Measurements from ENCODE around the gene CDH8.

Gene CDH8, protein sequence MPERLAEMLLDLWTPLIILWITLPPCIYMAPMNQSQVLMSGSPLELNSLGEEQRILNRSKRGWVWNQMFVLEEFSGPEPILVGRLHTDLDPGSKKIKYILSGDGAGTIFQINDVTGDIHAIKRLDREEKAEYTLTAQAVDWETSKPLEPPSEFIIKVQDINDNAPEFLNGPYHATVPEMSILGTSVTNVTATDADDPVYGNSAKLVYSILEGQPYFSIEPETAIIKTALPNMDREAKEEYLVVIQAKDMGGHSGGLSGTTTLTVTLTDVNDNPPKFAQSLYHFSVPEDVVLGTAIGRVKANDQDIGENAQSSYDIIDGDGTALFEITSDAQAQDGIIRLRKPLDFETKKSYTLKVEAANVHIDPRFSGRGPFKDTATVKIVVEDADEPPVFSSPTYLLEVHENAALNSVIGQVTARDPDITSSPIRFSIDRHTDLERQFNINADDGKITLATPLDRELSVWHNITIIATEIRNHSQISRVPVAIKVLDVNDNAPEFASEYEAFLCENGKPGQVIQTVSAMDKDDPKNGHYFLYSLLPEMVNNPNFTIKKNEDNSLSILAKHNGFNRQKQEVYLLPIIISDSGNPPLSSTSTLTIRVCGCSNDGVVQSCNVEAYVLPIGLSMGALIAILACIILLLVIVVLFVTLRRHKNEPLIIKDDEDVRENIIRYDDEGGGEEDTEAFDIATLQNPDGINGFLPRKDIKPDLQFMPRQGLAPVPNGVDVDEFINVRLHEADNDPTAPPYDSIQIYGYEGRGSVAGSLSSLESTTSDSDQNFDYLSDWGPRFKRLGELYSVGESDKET
- total RNA-seq, result 0 reads per million in 2 donors

DNA sequence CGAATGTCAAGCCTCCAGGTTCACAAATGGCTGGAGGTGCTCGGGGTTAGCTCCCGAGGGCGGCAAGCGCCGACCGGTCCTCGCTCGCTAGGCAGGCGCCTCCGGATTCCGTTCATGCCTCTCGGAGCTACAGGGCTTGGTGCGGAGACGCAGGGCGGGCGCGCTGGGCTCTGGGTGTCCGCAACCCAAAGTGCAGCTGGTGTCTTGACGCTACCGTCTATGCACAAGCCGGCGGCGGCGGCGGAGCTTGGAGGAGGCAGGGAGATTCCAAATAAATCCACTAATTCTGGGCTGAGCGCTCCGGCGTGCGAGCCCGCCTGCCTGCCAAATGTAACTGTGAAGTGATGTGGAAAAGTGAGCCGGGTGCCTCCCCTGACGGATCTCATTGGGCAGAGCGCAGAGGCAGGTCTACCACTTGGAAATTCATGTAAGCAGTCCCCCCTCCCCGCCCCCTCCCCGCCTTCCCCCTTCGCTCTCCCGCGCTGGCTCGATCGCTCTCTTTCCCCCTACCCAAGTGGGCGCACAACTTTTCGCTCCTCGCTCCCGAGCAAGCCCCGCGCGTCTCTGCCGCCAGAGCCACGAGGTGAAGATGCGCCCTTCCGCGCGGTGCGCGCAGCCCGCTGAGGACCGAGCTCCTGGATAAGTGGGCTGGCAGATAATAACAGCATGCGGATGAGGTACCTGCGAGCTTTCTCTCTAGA, at the start of gene CDH8:
CDH8 (minus strand) TSS at position 338 of the 701 bp plus-strand sequence. CDS start 15,035 bp downstream, outside the sequence.
- no peak for DNase-seq

DNA sequence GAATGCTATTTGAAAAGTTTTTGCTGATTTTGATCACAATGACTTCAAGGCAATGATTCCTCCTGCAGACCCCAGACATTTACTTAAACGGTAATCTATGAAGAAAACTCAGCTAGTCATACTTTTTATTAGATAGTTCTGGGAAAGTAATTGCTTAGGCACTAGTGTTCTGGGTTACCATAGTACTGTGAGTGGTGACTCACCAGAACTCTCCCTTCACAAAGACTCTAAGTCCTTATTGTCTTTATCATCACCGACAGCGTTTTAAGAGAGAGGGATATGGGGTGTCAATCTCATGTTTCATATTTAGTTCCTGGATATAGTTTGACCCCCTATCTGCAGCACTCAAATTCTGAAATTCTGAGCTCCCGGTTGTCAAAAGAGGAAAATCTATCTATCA, 43.0 kb upstream of the CDH8 start:
- DNase-seq, result no peak

GRCh38 chr16:62077998-62078397, 41.8 kb upstream of the CDH8 start:
- no peak for DNase-seq

- no peak for DNase-seq
Observed at GRCh38 chr16:62076886-62077285, 40.6 kb upstream of the CDH8 start.

DNA sequence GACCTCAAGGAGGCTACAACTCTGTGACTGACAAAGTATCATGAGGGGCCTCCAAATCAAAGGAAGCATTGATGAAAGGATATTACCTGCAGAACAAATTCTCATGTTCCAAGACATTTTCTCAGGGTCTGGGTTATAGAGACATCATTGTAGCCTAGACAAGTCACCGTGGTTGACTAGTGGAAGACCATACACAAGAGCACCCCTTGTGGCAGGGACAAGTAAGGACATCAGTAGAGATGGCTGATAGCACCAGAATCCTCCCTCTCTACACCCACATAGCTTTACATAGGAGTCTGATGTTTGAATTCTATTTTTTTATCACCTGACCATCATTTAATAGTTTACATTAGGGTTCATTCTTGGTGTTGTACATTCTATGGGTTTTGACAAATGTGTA, 32.5 kb upstream of the CDH8 start:
- DNase-seq, result no peak

- no peak for DNase-seq
Observed at GRCh38 chr16:62067981-62068380, 31.7 kb upstream of the CDH8 start.

GRCh38 chr16:62067182-62067581, 30.9 kb upstream of the CDH8 start:
- DNase-seq, result no peak

DNA sequence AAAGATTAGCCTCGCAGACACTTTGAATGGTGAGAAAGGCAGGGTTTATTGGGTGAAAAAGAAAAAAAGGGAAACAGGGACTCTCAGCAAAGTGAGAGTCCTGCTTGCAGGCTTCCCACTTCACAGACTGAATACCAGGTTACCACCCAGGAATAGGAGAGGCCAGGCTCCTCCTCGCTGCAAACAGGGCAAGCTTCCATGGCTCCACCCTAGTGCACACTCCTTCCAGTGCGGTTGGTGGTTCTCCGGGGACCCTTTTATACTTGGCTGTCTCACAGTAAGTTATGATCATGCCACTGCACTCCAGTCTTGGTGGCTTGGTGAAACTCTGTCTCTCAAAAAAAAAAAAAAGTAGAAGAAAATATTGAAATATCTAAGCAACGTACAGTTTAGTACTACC, 30.5 kb upstream of the CDH8 start:
- DNase-seq, result no peak

DNA sequence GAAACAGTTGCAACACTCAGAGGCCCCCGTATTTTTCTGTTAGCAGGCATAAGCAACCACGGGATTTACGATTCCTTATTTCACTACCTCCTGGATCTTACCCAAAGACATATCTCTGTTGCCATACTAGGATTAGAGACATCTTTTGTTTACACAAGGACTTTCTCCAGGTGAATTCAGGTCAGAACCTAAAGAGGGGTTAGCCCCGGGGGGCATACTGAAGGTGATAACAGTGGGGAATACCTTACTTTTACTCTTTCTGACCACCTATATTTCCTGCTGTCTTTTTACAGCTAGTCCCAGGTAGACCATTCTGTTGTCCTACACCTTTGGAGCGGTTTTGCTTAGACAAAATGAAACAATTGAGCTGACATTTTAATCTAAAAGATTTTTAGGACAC, 27.9 kb upstream of the CDH8 start:
- no peak for DNase-seq

DNA sequence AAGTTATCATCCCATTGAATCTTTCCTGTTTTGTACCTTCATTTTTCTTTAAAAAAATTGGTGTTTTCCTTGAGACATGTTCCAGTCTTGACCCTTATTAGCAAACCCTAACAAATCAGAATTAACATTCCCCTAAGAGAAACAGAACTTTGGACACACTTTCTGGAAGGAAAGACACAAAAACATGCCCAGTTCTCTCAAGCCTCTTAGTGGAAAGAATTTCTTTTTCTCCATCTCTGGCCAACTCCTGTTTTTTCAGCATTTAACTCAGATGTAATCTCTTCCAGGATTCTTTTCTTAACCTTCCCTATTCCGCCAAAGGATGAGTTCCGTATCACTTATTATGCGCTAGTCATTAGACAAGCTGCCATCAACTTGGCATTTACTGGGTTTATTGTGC, 23.9 kb upstream of the CDH8 start:
- DNase-seq, result no peak

- DNase-seq, result no peak
Observed at GRCh38 chr16:62059527-62059926, 23.3 kb upstream of the CDH8 start.

GRCh38 chr16:62058412-62058811, 22.2 kb upstream of the CDH8 start:
- DNase-seq, result no peak

- no peak for DNase-seq
Observed at GRCh38 chr16:62051942-62052341, 15.7 kb upstream of the CDH8 start.

DNA sequence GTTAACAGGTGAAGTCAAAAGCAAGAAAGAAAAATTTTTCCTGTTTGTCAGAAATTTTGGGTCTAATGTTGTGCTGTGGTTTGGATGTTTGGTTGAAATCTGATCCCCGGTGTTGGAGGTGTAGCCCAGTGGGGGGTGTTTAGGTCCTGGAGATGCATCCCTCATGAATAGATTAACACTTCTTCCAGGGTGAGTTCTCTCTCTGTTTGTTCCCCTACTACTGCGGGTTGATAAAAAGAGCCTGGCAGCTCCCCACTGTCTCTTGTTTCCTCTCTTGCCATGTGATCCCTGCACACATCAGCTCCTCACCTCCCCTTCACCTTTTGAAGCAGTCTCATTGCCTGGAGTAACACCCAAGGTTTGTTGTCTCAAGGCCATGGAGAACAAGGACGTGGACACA, 14.6 kb upstream of the CDH8 start:
- no peak for DNase-seq

DNA sequence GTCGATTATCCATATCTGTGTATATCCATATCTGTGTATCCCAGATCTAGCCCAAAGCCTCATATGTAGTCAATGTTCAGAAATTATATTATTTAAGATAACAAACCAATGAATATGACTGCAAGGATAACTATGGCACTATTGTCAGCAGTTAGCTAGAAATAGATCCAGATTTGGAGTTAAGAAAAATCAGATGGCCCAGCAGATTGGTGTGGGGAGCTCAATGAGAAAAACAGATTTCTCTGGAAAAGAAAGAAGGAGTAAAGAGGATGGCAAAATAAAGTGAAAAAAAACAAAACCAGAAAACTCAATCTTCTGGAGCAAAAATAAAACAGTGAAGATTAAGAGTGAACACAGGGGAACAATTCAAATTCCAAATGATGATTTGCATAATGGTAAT, 10.6 kb upstream of the CDH8 start:
- no peak for DNase-seq

DNA sequence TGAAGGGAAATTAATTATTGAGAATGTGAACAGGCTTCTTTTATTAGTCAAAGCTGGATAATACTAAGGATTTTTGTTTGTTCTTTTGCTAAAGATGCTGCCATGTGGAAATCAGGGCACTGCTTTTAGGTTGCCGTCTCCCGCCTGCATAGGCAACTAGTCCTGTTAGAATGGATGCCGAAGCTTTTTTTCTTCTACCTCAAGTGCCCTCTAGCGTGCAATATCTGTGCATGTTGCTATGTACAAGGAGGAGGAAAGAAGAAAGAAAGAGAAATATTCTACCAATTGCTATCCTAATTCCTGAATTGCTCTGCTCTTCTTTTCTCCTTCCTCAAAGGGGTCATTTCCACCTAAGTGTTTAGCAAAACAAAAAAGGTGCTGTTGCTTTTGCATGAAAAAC, 5.2 kb upstream of the CDH8 start:
- DNase-seq, result no peak

- DNase-seq, result no peak
Observed at GRCh38 chr16:62038646-62039045, 2.4 kb upstream of the CDH8 start.

DNA sequence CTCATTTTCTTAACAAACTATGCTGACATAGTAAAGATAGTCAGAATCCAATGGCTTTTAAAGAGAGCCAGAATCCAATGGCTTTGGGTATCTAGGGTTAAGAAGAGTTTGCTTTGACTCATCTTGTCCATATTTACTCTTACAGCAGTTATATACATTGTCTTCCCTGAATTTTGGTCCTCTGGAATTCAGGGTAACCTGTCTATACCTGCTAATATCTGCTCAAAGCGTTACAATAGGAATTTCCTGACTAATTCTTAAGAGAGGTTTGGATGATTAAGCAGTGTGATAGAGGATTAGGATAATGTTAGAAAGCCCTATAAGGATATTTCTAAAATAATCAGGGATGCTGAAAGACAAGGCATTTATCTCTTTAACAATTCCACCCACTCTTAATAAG, 2.0 kb upstream of the CDH8 start:
- DNase-seq, result no peak

GRCh38 chr16:62036802-62037135, 531 bp upstream of the CDH8 start:
- DNase-seq, result no peak

GRCh38 chr16:62035115-62036092, 834 bp downstream of the CDH8 start:
- no peak for DNase-seq

GRCh38 chr16:62034231-62035114, 1.8 kb downstream of the CDH8 start:
- no peak for DNase-seq

Measured in T-helper 9 cell (primary cell).